ENCODE data around the gene S100A14. TPM values are rescaled to one million over a fixed set of nuclear protein-coding genes. Genes with fewer than 3 reads are reported as not detected.

S100A14 gene
- total and polyA plus RNA-seq, 2 of the 13 experiments (the other 11 are each of a cell fraction or from before 2014, with no cell fraction given): 1.4 to 7.7 TPM

GRCh38 chr1:153608742-153609584, 7.2 kb downstream of the S100A14 start (continued):
- TF ChIP-seq ZNF550 (CRISPR knock-in tag; IDR thresholded peaks at IDR 0.05; ENCODE audit: borderline replicate concordance): no peak
- no peak for TF ChIP-seq CERS6 (CRISPR knock-in tag; IDR thresholded peaks at IDR 0.05)
- peak; percentile 67 for TF ChIP-seq RBFOX2 (IDR thresholded peaks at IDR 0.05; ENCODE audit: low read depth, low read length)
- 0 out of 2 replicates have a peak, but pooled peaks have one; percentile 39 for TF ChIP-seq ZNF639 (CRISPR knock-in tag; conservative IDR thresholded peaks at IDR 0.05)
- TF ChIP-seq TBL1XR1 (IDR thresholded peaks at IDR 0.05; ENCODE audit: borderline replicate concordance, low read length, partially characterized antibody): peak; percentile 23
- TF ChIP-seq KAT8 (CRISPR knock-in tag; IDR thresholded peaks at IDR 0.05): peak; percentile 58
- no peak for TF ChIP-seq MATR3 (CRISPR knock-in tag; IDR thresholded peaks at IDR 0.05)
- TF ChIP-seq SIN3A (IDR thresholded peaks at IDR 0.05; ENCODE audit: borderline replicate concordance, low read depth, low read length): 0 out of 2 replicates have a peak, but pooled peaks have one; percentile 47
- 0 out of 2 replicates have a peak, but pooled peaks have one; percentile 11 for TF ChIP-seq RAD21 (CRISPR knock-in tag; IDR thresholded peaks at IDR 0.05)
- peak; percentile 55 for TF ChIP-seq GATAD2A (CRISPR knock-in tag; IDR thresholded peaks at IDR 0.05)
- peak; percentile 82; the same call in 1 of the 2 replicates for TF ChIP-seq THRA (CRISPR knock-in tag; IDR thresholded peaks at IDR 0.05; ENCODE audit: borderline replicate concordance)
- no peak; the same call in 1 of the 2 replicates for TF ChIP-seq ZBTB10 (CRISPR knock-in tag; IDR thresholded peaks at IDR 0.05; ENCODE audit: borderline replicate concordance)

All from HepG2 (cell line).